A673 (cell line): ENCODE results near the gene WDR41.

ENCODE experiments used
- CTCF ChIP-seq: fragments of 300-800, 200-600 bp; sonication (generic); conservative IDR thresholded peaks from 2 replicates; pipeline ENCODE4 v1.5.1; 2017; ENCODE audit warnings: low read depth, mild to moderate bottlenecking, antibody characterized with exemption, low read length, moderate library complexity, mixed read lengths
- EZH2 ChIP-seq: fragments of 200-600 bp; sonication (generic); IDR thresholded peaks from 2 replicates; pipeline ENCODE4 v1.6.1; 2017; ENCODE audit warnings: borderline replicate concordance, low read depth, mild to moderate bottlenecking, mixed read lengths, antibody characterized with exemption, low read length; ENCODE audit not compliant: poor library complexity, severe bottlenecking

- TF ChIP-seq CTCF (no peak), EZH2 (no peak)
These were observed 74.0 kb downstream of the WDR41 start for GRCh38 chr5:77418162-77418561.
